ENCODE measurements around the gene CAMTA1. TPM values are rescaled to one million over a fixed set of nuclear protein-coding genes. Genes with fewer than 3 reads are reported as not detected.

The CAMTA1 gene
- total and polyA plus RNA-seq, 4 donors = 18.0 to 93.5 (median 35.8) TPM

DNA sequence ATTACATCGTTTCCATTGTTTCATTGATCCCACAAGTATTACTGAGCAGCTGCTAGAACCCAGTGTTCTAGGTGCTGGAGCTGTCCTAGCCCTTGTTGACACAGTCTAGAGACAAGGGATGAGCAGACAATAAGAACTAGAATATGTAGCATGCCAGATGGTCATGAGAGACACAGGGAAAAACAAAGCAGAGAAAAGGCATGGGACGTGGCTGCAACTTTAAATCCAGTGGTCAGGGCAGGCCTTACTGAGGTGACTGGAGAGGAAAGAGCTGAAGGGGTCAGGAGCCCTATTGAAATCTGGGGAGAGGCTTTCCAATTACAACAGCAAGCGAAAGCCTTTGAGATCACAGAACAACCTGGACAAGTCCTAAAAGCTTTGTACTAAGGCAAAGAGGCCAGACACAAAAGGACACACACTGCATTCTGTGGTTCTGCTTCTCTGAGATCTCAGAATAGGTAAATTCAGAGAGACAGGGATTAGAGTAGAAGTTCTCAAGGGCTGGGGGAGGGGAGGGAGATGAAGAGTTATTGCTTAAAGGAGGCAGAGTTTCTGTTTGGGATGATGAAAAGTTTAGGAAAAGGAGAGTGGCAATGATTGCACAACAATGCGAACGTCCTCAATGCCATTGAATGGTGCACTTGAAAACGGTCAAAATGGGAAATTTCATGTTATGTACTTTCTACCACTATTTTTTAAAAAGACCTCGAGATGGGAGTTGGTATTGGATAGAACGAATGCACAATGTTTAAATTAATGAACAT is 518.5 kb downstream of the CAMTA1 start:
- TF ChIP-seq MAX (IDR thresholded peaks at IDR 0.05) (no peak), YY1 (IDR thresholded peaks at IDR 0.05) (no peak), SP1 (IDR thresholded peaks at IDR 0.05) (no peak), RXRA (IDR thresholded peaks at IDR 0.05) (no peak), EGR1 (IDR thresholded peaks at IDR 0.05; ENCODE audit: low read depth in 2 of 2) (no peak)
- TF ChIP-seq, protein P1, sequence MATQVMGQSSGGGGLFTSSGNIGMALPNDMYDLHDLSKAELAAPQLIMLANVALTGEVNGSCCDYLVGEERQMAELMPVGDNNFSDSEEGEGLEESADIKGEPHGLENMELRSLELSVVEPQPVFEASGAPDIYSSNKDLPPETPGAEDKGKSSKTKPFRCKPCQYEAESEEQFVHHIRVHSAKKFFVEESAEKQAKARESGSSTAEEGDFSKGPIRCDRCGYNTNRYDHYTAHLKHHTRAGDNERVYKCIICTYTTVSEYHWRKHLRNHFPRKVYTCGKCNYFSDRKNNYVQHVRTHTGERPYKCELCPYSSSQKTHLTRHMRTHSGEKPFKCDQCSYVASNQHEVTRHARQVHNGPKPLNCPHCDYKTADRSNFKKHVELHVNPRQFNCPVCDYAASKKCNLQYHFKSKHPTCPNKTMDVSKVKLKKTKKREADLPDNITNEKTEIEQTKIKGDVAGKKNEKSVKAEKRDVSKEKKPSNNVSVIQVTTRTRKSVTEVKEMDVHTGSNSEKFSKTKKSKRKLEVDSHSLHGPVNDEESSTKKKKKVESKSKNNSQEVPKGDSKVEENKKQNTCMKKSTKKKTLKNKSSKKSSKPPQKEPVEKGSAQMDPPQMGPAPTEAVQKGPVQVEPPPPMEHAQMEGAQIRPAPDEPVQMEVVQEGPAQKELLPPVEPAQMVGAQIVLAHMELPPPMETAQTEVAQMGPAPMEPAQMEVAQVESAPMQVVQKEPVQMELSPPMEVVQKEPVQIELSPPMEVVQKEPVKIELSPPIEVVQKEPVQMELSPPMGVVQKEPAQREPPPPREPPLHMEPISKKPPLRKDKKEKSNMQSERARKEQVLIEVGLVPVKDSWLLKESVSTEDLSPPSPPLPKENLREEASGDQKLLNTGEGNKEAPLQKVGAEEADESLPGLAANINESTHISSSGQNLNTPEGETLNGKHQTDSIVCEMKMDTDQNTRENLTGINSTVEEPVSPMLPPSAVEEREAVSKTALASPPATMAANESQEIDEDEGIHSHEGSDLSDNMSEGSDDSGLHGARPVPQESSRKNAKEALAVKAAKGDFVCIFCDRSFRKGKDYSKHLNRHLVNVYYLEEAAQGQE (IDR thresholded peaks at IDR 0.05) = no peak
- Histone ChIP-seq H3K36me3 (ENCODE audit: control insufficient read depth in 4 of 4, insufficient read depth in 3 of 4, low read depth in 1 of 4, low read length in 3 of 4) (no peaks in the 10 kb centered on the region), H3K4me1 (ENCODE audit: control insufficient read depth in 4 of 4, insufficient read depth in 4 of 4, low read length in 3 of 4) (no peaks in the 10 kb centered on the region), H3K4me3 (ENCODE audit: low read depth in 1 of 3, low read length in 3 of 3) (no peak overlapping the region), H3K27ac (ENCODE audit: low read depth in 1 of 2, low read length in 2 of 2) (no peak overlapping the region), H3K9ac (ENCODE audit: low read depth in 1 of 2, low read length in 2 of 2) (no peak overlapping the region), H3K9me3 (ENCODE audit: control insufficient read depth in 4 of 4, low read length in 3 of 4) (peaks cover 0 to 7% (median 0%) of the 10 kb centered on the region in 4 donors), H3K27me3 (ENCODE audit: control insufficient read depth in 4 of 4, insufficient read depth in 4 of 4, low read length in 3 of 4) (no peaks in the 10 kb centered on the region)
- no peak for DNase-seq (ENCODE audit: low spot score)
- 85% methylated on average over 8 of the region's 8 CpGs for WGBS

DNA sequence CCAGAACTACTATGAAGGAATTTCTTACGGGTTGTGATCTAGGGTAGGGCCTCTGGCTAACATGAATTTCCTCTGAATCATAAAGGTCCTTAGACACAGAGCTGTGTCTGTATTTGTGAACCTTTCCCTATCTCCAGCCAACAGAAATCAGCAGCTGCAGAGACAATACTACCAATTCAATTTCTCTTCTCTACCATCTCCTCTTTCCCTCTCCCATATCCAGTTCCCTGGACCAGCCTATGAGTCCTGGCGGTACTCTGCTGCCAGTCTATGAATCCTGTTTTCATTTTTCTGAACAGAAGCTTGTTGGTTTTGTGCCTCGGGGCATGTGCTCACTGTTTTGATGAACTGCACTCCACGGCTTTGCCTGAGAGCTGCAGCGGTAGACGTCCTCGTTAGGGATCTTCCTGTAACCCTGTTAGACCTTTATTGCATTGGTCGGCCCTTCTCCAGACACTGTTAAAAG is 527.9 kb downstream of the CAMTA1 start:
- Histone ChIP-seq H3K9ac (ENCODE audit: low read depth in 1 of 2, low read length in 2 of 2) (no peak overlapping the region), H3K27ac (ENCODE audit: low read depth in 1 of 2, low read length in 2 of 2) (no peak overlapping the region), H3K27me3 (ENCODE audit: control insufficient read depth in 4 of 4, insufficient read depth in 4 of 4, low read length in 3 of 4) (no peaks in the 10 kb centered on the region), H3K4me3 (ENCODE audit: low read depth in 1 of 3, low read length in 3 of 3) (no peak overlapping the region), H3K4me1 (ENCODE audit: control insufficient read depth in 4 of 4, insufficient read depth in 4 of 4, low read length in 3 of 4) (no peaks in the 10 kb centered on the region), H3K9me3 (ENCODE audit: control insufficient read depth in 4 of 4, low read length in 3 of 4) (no peaks in the 10 kb centered on the region), H3K36me3 (ENCODE audit: control insufficient read depth in 4 of 4, insufficient read depth in 3 of 4, low read depth in 1 of 4, low read length in 3 of 4) (no peaks in the 10 kb centered on the region)
- DNase-seq (ENCODE audit: low spot score) = no peak
- WGBS = 74% methylated on average over 8 of the region's 8 CpGs
- TF ChIP-seq TAF1 (conservative IDR thresholded peaks at IDR 0.05) (no peak), HNF4A (conservative IDR thresholded peaks at IDR 0.05) (no peak), SP1 (IDR thresholded peaks at IDR 0.05) (no peak), HNF4G (IDR thresholded peaks at IDR 0.05) (no peak), RAD21 (IDR thresholded peaks at IDR 0.05) (no peak), EGR1 (IDR thresholded peaks at IDR 0.05; ENCODE audit: low read depth in 2 of 2) (no peak), FOXA2 (IDR thresholded peaks at IDR 0.05) (no peak), RXRA (IDR thresholded peaks at IDR 0.05) (no peak), GABPA (IDR thresholded peaks at IDR 0.05 in 1 of 2, conservative IDR thresholded peaks at IDR 0.05 in 1 of 2) (no peak), CTCF (IDR thresholded peaks at IDR 0.05; ENCODE audit: low read depth, low read length, missing input control) (no peak), JUND (IDR thresholded peaks at IDR 0.05) (no peak), YY1 (IDR thresholded peaks at IDR 0.05) (no peak), NR2F2 (IDR thresholded peaks at IDR 0.05) (no peak), FOXA1 (IDR thresholded peaks at IDR 0.05) (no peak), MAX (IDR thresholded peaks at IDR 0.05) (no peak)
- TF ChIP-seq, protein P2, sequence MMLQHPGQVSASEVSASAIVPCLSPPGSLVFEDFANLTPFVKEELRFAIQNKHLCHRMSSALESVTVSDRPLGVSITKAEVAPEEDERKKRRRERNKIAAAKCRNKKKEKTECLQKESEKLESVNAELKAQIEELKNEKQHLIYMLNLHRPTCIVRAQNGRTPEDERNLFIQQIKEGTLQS (IDR thresholded peaks at IDR 0.05) = no peak
- TF ChIP-seq, protein P3, sequence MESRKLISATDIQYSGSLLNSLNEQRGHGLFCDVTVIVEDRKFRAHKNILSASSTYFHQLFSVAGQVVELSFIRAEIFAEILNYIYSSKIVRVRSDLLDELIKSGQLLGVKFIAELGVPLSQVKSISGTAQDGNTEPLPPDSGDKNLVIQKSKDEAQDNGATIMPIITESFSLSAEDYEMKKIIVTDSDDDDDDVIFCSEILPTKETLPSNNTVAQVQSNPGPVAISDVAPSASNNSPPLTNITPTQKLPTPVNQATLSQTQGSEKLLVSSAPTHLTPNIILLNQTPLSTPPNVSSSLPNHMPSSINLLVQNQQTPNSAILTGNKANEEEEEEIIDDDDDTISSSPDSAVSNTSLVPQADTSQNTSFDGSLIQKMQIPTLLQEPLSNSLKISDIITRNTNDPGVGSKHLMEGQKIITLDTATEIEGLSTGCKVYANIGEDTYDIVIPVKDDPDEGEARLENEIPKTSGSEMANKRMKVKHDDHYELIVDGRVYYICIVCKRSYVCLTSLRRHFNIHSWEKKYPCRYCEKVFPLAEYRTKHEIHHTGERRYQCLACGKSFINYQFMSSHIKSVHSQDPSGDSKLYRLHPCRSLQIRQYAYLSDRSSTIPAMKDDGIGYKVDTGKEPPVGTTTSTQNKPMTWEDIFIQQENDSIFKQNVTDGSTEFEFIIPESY (IDR thresholded peaks at IDR 0.05) = no peak
- TF ChIP-seq, protein P1 (IDR thresholded peaks at IDR 0.05) = no peak

All from liver (tissue), 9 donors.